Stimulated activated CD4-positive, alpha-beta T cell treated with anti-CD3 and anti-CD28 coated beads, Interleukin-12 subunit alpha, Interleukin-12 subunit beta, amount 100 ng/mL, for 48 hours (primary cell): ENCODE results near the gene RIPK1.

ENCODE experiments used
- DNase-seq, 3 donors: peaks; one replicate each; pipeline ENCODE4 v3.0.0-alpha.2; 2020; ENCODE audit warnings: low read depth in 2 of 3, low spot score in 1 of 3

Gene RIPK1

GRCh38 chr6:3079682-3080081 is 11.4 kb downstream of the RIPK1 start:
- DNase-seq: no peak

- DNase-seq: no peak
Observed at GRCh38 chr6:3081960-3082359, 13.7 kb downstream of the RIPK1 start.

- DNase-seq: no peak
Observed at GRCh38 chr6:3085074-3085473, 16.8 kb downstream of the RIPK1 start.

- DNase-seq: no peak
Observed at GRCh38 chr6:3086282-3086946, 18.1 kb downstream of the RIPK1 start.

GRCh38 chr6:3088446-3088845 is 20.2 kb downstream of the RIPK1 start:
- DNase-seq: no peak

GRCh38 chr6:3088968-3089367 is 20.7 kb downstream of the RIPK1 start:
- DNase-seq: no peak

- DNase-seq: no peak
Observed at GRCh38 chr6:3090013-3090412, 21.7 kb downstream of the RIPK1 start.

- no peak for DNase-seq
Observed at GRCh38 chr6:3094815-3095214, 26.5 kb downstream of the RIPK1 start.

GRCh38 chr6:3102875-3103274 is 34.6 kb downstream of the RIPK1 start:
- DNase-seq: no peak

GRCh38 chr6:3108746-3109414 is 40.6 kb downstream of the RIPK1 start:
- DNase-seq: no peak

GRCh38 chr6:3109761-3110160 is 41.5 kb downstream of the RIPK1 start:
- no peak for DNase-seq

GRCh38 chr6:3114377-3114776 is 46.1 kb downstream of the RIPK1 start:
- no peak for DNase-seq

GRCh38 chr6:3117912-3118352 is 49.6 kb downstream of the RIPK1 start:
- no peak for DNase-seq

- DNase-seq: peak; percentile 98 to 100 (median 100)
Observed at GRCh38 chr6:3118353-3119039, 50.2 kb downstream of the RIPK1 start, which contains the start of gene BPHL. Gene BPHL, plus strand, starts transcription at chr6:3118711. Its CDS starts 30 bp downstream, at chr6:3118741.

GRCh38 chr6:3119040-3119723 is 50.9 kb downstream of the RIPK1 start:
- peak in 1 of 3 donors; percentile 1 for DNase-seq

GRCh38 chr6:3120765-3121089 is 52.4 kb downstream of the RIPK1 start:
- no peak for DNase-seq

GRCh38 chr6:3122823-3123182 is 54.5 kb downstream of the RIPK1 start:
- DNase-seq: no peak

GRCh38 chr6:3124667-3125066 is 56.4 kb downstream of the RIPK1 start:
- no peak for DNase-seq

- no peak for DNase-seq
Observed at GRCh38 chr6:3125815-3126214, 57.5 kb downstream of the RIPK1 start.

- no peak for DNase-seq
Observed at GRCh38 chr6:3128356-3129108, 60.2 kb downstream of the RIPK1 start.

GRCh38 chr6:3131695-3132094 is 63.4 kb downstream of the RIPK1 start:
- no peak for DNase-seq
